Measurements from ENCODE around the gene C5.
A peak's percentile ranks its signal among the peaks of the same experiment; 100 is the strongest.

Gene C5

GRCh38 chr9:120905315-120906164, 144.5 kb downstream of the C5 start:
- DNase-seq = peak in 1 of 2 donors; percentile 13

- no peak for DNase-seq
These were observed 145.1 kb downstream of the C5 start for GRCh38 chr9:120904978-120905301.

- no peak for DNase-seq
These were observed 145.8 kb downstream of the C5 start for GRCh38 chr9:120904061-120904977.

GRCh38 chr9:120902569-120903535, 147.2 kb downstream of the C5 start:
- DNase-seq = peak in 1 of 2 donors; percentile 14
